Peyer's patch (tissue), 4 donors: ENCODE data around the gene B9D1.

ENCODE experiments used
- CTCF ChIP-seq, 6 experiments: fragments of 450-650 bp in 4 of 6; fragments of 200-600 bp in 2 of 6; sonication (generic) in 1 of 6; IDR thresholded peaks; one replicate each; pipeline ENCODE4 v1.5.1; 2017 to 2019; ENCODE audit warnings: antibody characterized with exemption in 6 of 6, mild to moderate bottlenecking in 3 of 6, moderate library complexity in 1 of 6
- POLR2A ChIP-seq, 2 donors: fragments of 450-650 bp; IDR thresholded peaks; one replicate each; pipeline ENCODE4 v1.5.1; 2017; ENCODE audit warnings: antibody characterized with exemption in 2 of 2, mild to moderate bottlenecking in 2 of 2, moderate library complexity in 2 of 2

- no peak for TF ChIP-seq CTCF (IDR thresholded peaks at IDR 0.05)
- TF ChIP-seq POLR2A (IDR thresholded peaks at IDR 0.05), result no peak
These were observed 23.1 kb downstream of the B9D1 start for GRCh38 chr17:19339341-19339815.
